Thoracic aorta (tissue), 2 donors: ENCODE measurements around the gene MRPL34. TPM values are rescaled to one million over a fixed set of nuclear protein-coding genes. Genes with fewer than 3 reads are reported as not detected.

ENCODE experiments used
- ATAC-seq: fragments of 150-250 bp; one replicate; pipeline ENCODE4 v1.8.0; 2017; ENCODE audit warnings: low read depth; ENCODE audit not compliant: insufficient number of reproducible peaks, low FRiP score
- DNase-seq: peaks from one replicate; pipeline ENCODE4 v3.0.0-alpha.2; 2020; ENCODE audit warnings: low spot score
- H3K27ac ChIP-seq, 2 donors: fragments of 200-600 bp; sonication (generic); 1 replicate in 1 of 2; 2 replicates in 1 of 2; pipeline ENCODE4 v1.5.1; 2016; ENCODE audit warnings: mild to moderate bottlenecking in 2 of 2, moderate library complexity in 2 of 2
- H3K27me3 ChIP-seq: fragments of 200-600 bp; sonication (generic); replicated peaks from 2 replicates; pipeline ENCODE4 v1.6.0; 2016; ENCODE audit warnings: mild to moderate bottlenecking; ENCODE audit not compliant: insufficient read depth
- H3K36me3 ChIP-seq: fragments of 200-600 bp; sonication (generic); one replicate; pipeline ENCODE4 v1.5.1; 2016
- H3K4me1 ChIP-seq, 2 donors: fragments of 200-600 bp; sonication (generic); 1 replicate in 1 of 2; 2 replicates in 1 of 2; pipeline versions ENCODE4 v1.5.1 to v1.6.0; 2016; ENCODE audit warnings: low read depth in 2 of 2, mild to moderate bottlenecking in 1 of 2; ENCODE audit not compliant: control insufficient read depth in 1 of 2
- H3K4me3 ChIP-seq: fragments of 200-600 bp; sonication (generic); 2 replicates; pipeline ENCODE4 v1.5.1; 2016; ENCODE audit warnings: mild to moderate bottlenecking
- H3K9me3 ChIP-seq: fragments of 200-600 bp; sonication (generic); 2 replicates; pipeline ENCODE4 v1.5.1; 2016
- CTCF ChIP-seq: fragments of 200-600 bp; sonication (generic); IDR thresholded peaks from one replicate; pipeline ENCODE4 v1.5.1; 2019; ENCODE audit warnings: antibody characterized with exemption
- total RNA-seq, 2 donors: library from RNA; depleted of rRNA; stranded (reverse); fragments of >200 nt; gene quantifications; one replicate each; pipeline versions ENCODE4 v1.1.0 to v1.2.3, GENCODE V29; 2016

MRPL34 gene
- total RNA-seq, 2 donors from 2014 or later = 132 to 140 TPM

GRCh38 chr19:17302391-17303166, 3.1 kb upstream of the MRPL34 start:
- no peak for TF ChIP-seq CTCF
- H3K27me3 ChIP-seq = no peaks in the 10 kb centered on the region
- H3K4me1 ChIP-seq = peaks cover 25 to 47% of the 10 kb centered on the region in 2 donors
- peak overlapping the region; percentile 57 to 63 for H3K27ac ChIP-seq
- H3K4me3 ChIP-seq = peak overlapping the region; percentile 87
- DNase-seq (no peak), ATAC-seq (no peak)
- no peaks in the 10 kb centered on the region for H3K9me3 ChIP-seq
- H3K36me3 ChIP-seq = peaks cover 4% of the 10 kb centered on the region

- peaks cover 25 to 47% of the 10 kb centered on the region in 2 donors for H3K4me1 ChIP-seq
These were observed 2.3 kb upstream of the MRPL34 start, which contains the start of gene ABHD8 for GRCh38 chr19:17303167-17303939. Gene ABHD8 (minus strand): TSS chr19:17303425. CDS start chr19:17301616, 1,809 bp downstream.

GRCh38 chr19:17303940-17304267, 1.8 kb upstream of the MRPL34 start:
- DNase-seq = no peak
- TF ChIP-seq CTCF = no peak
- peaks cover 4% of the 10 kb centered on the region for H3K36me3 ChIP-seq
- H3K4me1 ChIP-seq = peaks cover 25 to 52% of the 10 kb centered on the region in 2 donors
- ATAC-seq = no peak
- H3K27me3 ChIP-seq = no peaks in the 10 kb centered on the region
- H3K4me3 ChIP-seq = peak overlapping the region; percentile 87
- peak overlapping the region; percentile 33 to 36 for H3K27ac ChIP-seq
- H3K9me3 ChIP-seq = no peaks in the 10 kb centered on the region

More at GRCh38 chr19:17303167-17303939, 2.3 kb upstream of the MRPL34 start, which contains the start of gene ABHD8:
- Histone ChIP-seq H3K9me3 (no peaks in the 10 kb centered on the region), H3K4me3 (peak within 1 kb of the TSS; percentile 87), H3K36me3 (peaks cover 4% of the 10 kb centered on the region), H3K27ac (peak within 1 kb of the TSS; percentile 57 to 63), H3K27me3 (no peaks in the 10 kb centered on the region)
- DNase-seq (peak; percentile 85), ATAC-seq (peak; percentile 71)
- TF ChIP-seq CTCF = peak; percentile 83

GRCh38 chr19:17304386-17305215, 1.1 kb upstream of the MRPL34 start:
- H3K9me3 ChIP-seq = no peaks in the 10 kb centered on the region
- peaks cover 25 to 54% of the 10 kb centered on the region in 2 donors for H3K4me1 ChIP-seq
- peak overlapping the region; percentile 84 for H3K4me3 ChIP-seq
- H3K27me3 ChIP-seq = no peaks in the 10 kb centered on the region
- no peak for DNase-seq
- no peak for TF ChIP-seq CTCF
- H3K36me3 ChIP-seq = peaks cover 4% of the 10 kb centered on the region
- H3K27ac ChIP-seq = peak overlapping the region; percentile 84 to 90
- ATAC-seq = no peak
